KMS-11 (cell line): Measurements from ENCODE around the gene ZSWIM8.

ENCODE experiments used
- H2AFZ ChIP-seq: fragments of 200-600 bp; sonication (generic); 2 replicates; pipeline ENCODE4 v1.6.1; 2016; ENCODE audit warnings: antibody characterized with exemption, mixed run types, low read depth
- H3K27ac ChIP-seq: fragments of 200-600 bp; sonication (generic); 2 replicates; pipeline ENCODE4 v1.6.1; 2016; ENCODE audit warnings: mild to moderate bottlenecking, mixed run types
- H3K27me3 ChIP-seq: fragments of 200-600 bp; sonication (generic); 2 replicates; pipeline ENCODE4 v1.6.1; 2017; ENCODE audit warnings: mild to moderate bottlenecking, low read depth, mixed run types, moderate library complexity; ENCODE audit not compliant: insufficient read depth
- H3K36me3 ChIP-seq: fragments of 200-600 bp; sonication (generic); 2 replicates; pipeline ENCODE4 v1.6.1; 2017; ENCODE audit warnings: mild to moderate bottlenecking, mixed run types; ENCODE audit not compliant: insufficient read depth
- H3K4me1 ChIP-seq: fragments of 200-600 bp; sonication (generic); 2 replicates; pipeline ENCODE4 v1.6.1; 2016; ENCODE audit warnings: mild to moderate bottlenecking, low read depth, mixed run types; ENCODE audit not compliant: poor library complexity, severe bottlenecking
- H3K4me2 ChIP-seq: fragments of 200-600 bp; sonication (generic); 2 replicates; pipeline ENCODE4 v1.7.0; 2016; ENCODE audit warnings: mild to moderate bottlenecking, mixed run types
- H3K4me3 ChIP-seq: fragments of 200-600 bp; sonication (generic); IDR thresholded peaks from 2 replicates; pipeline ENCODE4 v1.6.1; 2017; ENCODE audit warnings: low read depth, low read length, mixed read lengths; ENCODE audit not compliant: insufficient read depth
- H3K79me2 ChIP-seq: fragments of 200-600 bp; sonication (generic); 2 replicates; pipeline ENCODE4 v1.6.1; 2016; ENCODE audit warnings: low read depth, mixed run types; ENCODE audit not compliant: insufficient read depth
- H3K9ac ChIP-seq: fragments of 200-600 bp; sonication (generic); 2 replicates; pipeline ENCODE4 v1.6.1; 2016; ENCODE audit warnings: mild to moderate bottlenecking, mixed run types
- H4K20me1 ChIP-seq: fragments of 200-600 bp; sonication (generic); 2 replicates; pipeline ENCODE4 v1.6.1; 2016; ENCODE audit warnings: mild to moderate bottlenecking, mixed run types; ENCODE audit not compliant: insufficient read depth
- TF ChIP-seq, protein P1 (sequence below): fragments of 200-600 bp; sonication (generic); conservative IDR thresholded peaks from 2 replicates; pipeline ENCODE4 v1.6.1; 2017; ENCODE audit warnings: low read depth, mild to moderate bottlenecking, antibody characterized with exemption, low read length, moderate library complexity, mixed read lengths

ZSWIM8 gene

DNA sequence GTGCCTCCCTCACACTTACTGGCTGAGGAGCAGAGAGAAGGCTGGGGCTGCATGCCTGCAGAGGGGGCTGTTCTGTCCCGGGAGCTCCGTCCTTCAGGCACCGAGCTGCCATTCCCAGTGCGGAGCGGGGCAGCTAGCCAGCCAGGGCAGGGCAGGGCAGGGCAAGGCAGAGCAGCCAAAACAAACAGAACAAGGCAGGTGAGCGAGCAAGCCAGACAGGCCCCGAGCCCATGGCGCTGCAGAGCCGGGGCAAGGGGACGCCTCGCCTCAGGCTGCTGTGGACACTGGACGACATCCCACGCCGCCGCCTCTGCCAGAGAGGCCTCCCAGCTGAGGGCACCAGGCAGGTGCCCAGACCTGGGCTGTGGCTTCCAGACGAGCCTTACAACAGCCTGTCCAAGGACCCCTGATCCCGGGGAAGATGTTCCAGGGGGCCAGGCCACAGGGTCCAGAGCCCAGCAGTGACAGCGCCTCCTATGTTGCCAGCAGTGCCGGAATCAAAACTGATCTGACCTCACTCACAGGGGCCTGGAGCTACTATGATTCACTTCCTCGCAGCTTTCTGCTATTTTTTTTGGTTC lies 34.2 kb downstream of the ZSWIM8 start:
- no peak overlapping the region for H3K9ac ChIP-seq
- no peak overlapping the region for H2AFZ ChIP-seq
- H3K27me3 ChIP-seq: no peaks in the 10 kb centered on the region
- no peaks in the 10 kb centered on the region for H3K4me1 ChIP-seq
- no peaks in the 10 kb centered on the region for H4K20me1 ChIP-seq
- no peaks in the 10 kb centered on the region for H3K36me3 ChIP-seq
- no peak overlapping the region for H3K4me3 ChIP-seq
- no peaks in the 10 kb centered on the region for H3K79me2 ChIP-seq
- TF ChIP-seq, protein P1, sequence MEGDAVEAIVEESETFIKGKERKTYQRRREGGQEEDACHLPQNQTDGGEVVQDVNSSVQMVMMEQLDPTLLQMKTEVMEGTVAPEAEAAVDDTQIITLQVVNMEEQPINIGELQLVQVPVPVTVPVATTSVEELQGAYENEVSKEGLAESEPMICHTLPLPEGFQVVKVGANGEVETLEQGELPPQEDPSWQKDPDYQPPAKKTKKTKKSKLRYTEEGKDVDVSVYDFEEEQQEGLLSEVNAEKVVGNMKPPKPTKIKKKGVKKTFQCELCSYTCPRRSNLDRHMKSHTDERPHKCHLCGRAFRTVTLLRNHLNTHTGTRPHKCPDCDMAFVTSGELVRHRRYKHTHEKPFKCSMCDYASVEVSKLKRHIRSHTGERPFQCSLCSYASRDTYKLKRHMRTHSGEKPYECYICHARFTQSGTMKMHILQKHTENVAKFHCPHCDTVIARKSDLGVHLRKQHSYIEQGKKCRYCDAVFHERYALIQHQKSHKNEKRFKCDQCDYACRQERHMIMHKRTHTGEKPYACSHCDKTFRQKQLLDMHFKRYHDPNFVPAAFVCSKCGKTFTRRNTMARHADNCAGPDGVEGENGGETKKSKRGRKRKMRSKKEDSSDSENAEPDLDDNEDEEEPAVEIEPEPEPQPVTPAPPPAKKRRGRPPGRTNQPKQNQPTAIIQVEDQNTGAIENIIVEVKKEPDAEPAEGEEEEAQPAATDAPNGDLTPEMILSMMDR: no peak
- H3K27ac ChIP-seq: no peak overlapping the region
- H3K4me2 ChIP-seq: no peak overlapping the region

DNA sequence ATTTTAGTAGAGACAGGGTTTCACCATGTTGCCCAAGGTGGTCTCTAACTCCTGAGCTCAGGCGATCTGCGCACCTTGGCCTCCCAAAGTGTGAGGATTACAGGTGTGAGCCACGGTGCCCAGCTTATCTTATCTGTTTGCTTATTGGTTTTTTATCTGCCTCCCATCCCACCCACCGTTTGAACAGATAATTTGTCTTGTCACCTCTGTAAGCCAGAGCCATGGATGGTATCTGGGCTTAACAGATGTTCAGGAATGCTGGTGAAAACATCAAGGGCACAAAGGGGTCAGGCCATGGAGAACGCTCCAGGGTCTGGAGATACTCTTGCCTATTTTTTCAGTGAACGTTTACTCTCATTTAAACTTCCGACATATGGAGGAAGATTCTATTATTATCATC lies 38.0 kb downstream of the ZSWIM8 start:
- Histone ChIP-seq H3K9ac (no peak overlapping the region), H3K36me3 (no peaks in the 10 kb centered on the region), H3K4me1 (no peaks in the 10 kb centered on the region), H3K79me2 (no peaks in the 10 kb centered on the region), H3K4me2 (no peak overlapping the region), H3K27me3 (no peaks in the 10 kb centered on the region), H4K20me1 (no peaks in the 10 kb centered on the region), H2AFZ (no peak overlapping the region), H3K4me3 (no peak overlapping the region), H3K27ac (no peak overlapping the region)
- TF ChIP-seq, protein P1: no peak

DNA sequence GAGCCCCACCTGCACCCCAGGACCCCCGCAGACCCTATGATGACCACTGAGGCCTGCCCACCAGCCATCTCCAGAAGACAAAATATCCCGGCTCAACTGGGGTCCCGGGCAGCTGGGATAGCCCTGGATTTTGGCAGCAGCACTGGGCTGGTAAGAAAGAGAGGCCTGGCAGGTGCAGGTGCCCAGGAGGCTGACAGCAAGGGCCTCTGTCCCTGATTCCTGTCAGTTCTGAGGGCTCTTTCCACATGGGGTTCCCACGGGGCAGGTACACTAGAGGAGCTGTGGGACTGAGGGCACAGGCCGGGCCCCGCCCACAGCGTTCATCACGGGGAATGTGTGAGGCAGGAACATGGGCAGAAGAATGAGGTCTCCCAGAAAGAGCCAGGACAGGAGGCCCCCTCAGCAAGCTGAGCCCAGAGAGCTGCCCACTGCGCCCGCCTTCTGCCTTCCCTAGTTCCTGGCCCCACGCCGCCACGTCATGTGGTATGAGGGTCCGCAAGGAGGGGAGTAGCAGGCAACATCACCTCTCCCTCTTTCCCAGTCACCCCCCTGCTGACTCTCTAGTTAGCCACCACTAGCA lies 38.8 kb downstream of the ZSWIM8 start:
- TF ChIP-seq, protein P1: no peak
- Histone ChIP-seq H3K27me3 (no peaks in the 10 kb centered on the region), H3K4me3 (no peak overlapping the region), H3K79me2 (no peaks in the 10 kb centered on the region), H3K4me1 (no peaks in the 10 kb centered on the region), H2AFZ (no peak overlapping the region), H3K4me2 (no peak overlapping the region), H3K9ac (no peak overlapping the region), H4K20me1 (no peaks in the 10 kb centered on the region), H3K36me3 (no peaks in the 10 kb centered on the region), H3K27ac (no peak overlapping the region)

DNA sequence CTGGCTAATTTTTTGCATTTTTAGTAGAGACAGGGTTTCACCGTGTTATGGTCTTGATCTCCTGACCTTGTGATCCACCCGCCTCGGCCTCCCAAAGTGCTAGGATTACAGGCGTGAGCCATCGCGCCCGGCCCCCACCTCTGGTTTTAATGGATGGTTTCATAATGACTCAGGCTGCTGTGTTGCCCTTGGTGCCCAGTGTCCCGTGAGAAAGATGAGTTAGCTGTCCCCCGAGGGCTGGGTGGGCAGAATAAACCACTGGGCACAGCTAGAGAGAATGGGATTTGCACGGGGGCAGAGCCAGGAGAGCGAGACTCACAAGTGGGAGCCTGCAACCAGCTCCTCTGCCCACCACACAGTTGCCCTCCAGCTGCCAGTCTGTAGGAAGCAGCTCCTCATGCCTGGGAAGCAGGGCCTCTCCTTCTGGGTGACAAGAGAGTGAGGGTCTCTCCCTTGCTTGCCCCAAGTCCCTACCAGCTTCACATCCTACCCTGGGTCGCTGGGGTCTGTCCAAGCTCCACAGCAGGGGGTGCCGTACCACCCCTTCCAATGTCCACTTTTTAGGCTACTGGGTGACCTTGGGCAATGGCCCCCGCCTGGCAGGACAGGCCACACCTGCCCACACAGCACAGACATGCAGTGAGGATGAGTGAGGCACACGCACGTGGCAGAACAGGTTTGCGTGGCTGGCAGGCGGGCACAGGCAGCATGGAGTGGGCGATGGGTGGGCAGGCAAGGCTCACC lies 42.1 kb downstream of the ZSWIM8 start:
- Histone ChIP-seq H3K27ac (no peak overlapping the region), H3K36me3 (no peaks in the 10 kb centered on the region), H3K4me3 (no peak overlapping the region), H3K27me3 (no peaks in the 10 kb centered on the region), H3K79me2 (no peaks in the 10 kb centered on the region), H3K4me1 (no peaks in the 10 kb centered on the region), H2AFZ (no peak overlapping the region), H4K20me1 (no peaks in the 10 kb centered on the region), H3K9ac (no peak overlapping the region), H3K4me2 (no peak overlapping the region)
- TF ChIP-seq, protein P1: no peak
